Neural cell (in vitro differentiated cells): ENCODE measurements around the gene IFI6. TPM values are rescaled to one million over a fixed set of nuclear protein-coding genes. Genes with fewer than 3 reads are reported as not detected.

ENCODE experiments used
- H2AFZ ChIP-seq: fragments of 200-600, 300-800 bp; sonication (generic), shearing (Covaris generic); 2 replicates; pipeline ENCODE4 v1.6.0; 2014; ENCODE audit warnings: low read depth, mild to moderate bottlenecking, antibody characterized with exemption, low read length, moderate library complexity
- H3F3A ChIP-seq: fragments of 200-600 bp; shearing (Covaris generic); 2 replicates; pipeline ENCODE4 v1.6.1; 2016; ENCODE audit warnings: mild to moderate bottlenecking, moderate library complexity, mixed read lengths, antibody characterized with exemption, low read length; ENCODE audit not compliant: insufficient read depth, poor library complexity, severe bottlenecking
- H3K27ac ChIP-seq: fragments of 200-600, 300-800 bp; sonication (generic), shearing (Covaris generic); 2 replicates; pipeline ENCODE4 v1.5.1; 2014; ENCODE audit warnings: mild to moderate bottlenecking, low read length, moderate library complexity
- H3K27me3 ChIP-seq: fragments of 300-800, 200-600 bp; sonication (generic), shearing (Covaris generic); 2 replicates; pipeline ENCODE4 v1.6.0; 2014; ENCODE audit warnings: mild to moderate bottlenecking, low read depth, low read length, moderate library complexity; ENCODE audit not compliant: insufficient read depth
- H3K36me3 ChIP-seq: fragments of 300-800, 200-600 bp; sonication (generic), shearing (Covaris generic); 2 replicates; pipeline ENCODE4 v1.5.1; 2014; ENCODE audit warnings: mild to moderate bottlenecking, antibody characterized with exemption, low read length, moderate library complexity; ENCODE audit not compliant: insufficient read depth
- H3K4me2 ChIP-seq: fragments of 300-800, 200-600 bp; sonication (generic), shearing (Covaris generic); 2 replicates; pipeline ENCODE4 v1.6.0; 2014; ENCODE audit warnings: mild to moderate bottlenecking, low read length
- H3K4me3 ChIP-seq: fragments of 300-800, 200-600 bp; sonication (generic), shearing (Covaris generic); 2 replicates; pipeline ENCODE4 v1.5.1; 2014; ENCODE audit warnings: mild to moderate bottlenecking, low read length, moderate library complexity
- H3K79me2 ChIP-seq: fragments of 200-600 bp; shearing (Covaris generic); replicated peaks from 2 replicates; pipeline ENCODE4 v1.6.0; 2014; ENCODE audit warnings: mild to moderate bottlenecking, low read length, moderate library complexity; ENCODE audit not compliant: insufficient read depth
- H3K9ac ChIP-seq: fragments of 300-800, 200-600 bp; sonication (generic), shearing (Covaris generic); 2 replicates; pipeline ENCODE4 v1.6.1; 2016; ENCODE audit warnings: mild to moderate bottlenecking, low read length, mixed read lengths
- H3K9me2 ChIP-seq: fragments of 200-600 bp; shearing (Covaris generic); 2 replicates; pipeline ENCODE4 v1.6.1; 2016; ENCODE audit warnings: mild to moderate bottlenecking, low read length, mixed read lengths; ENCODE audit not compliant: insufficient read depth
- H3K9me3 ChIP-seq: fragments of 200-600, 300-800 bp; sonication (generic), shearing (Covaris generic); 2 replicates; pipeline ENCODE4 v1.6.1; 2016; ENCODE audit warnings: mild to moderate bottlenecking, mixed run types, low read length, moderate library complexity, mixed read lengths
- H4K20me1 ChIP-seq: fragments of 200-600 bp; shearing (Covaris generic); 2 replicates; pipeline ENCODE4 v1.6.1; 2016; ENCODE audit warnings: mild to moderate bottlenecking, mixed run types; ENCODE audit not compliant: insufficient read depth
- EP300 ChIP-seq: fragments of 450-650 bp; conservative IDR thresholded peaks from 2 replicates; pipeline ENCODE4 v1.6.1; 2014; ENCODE audit warnings: antibody characterized with exemption, mild to moderate bottlenecking, moderate library complexity; ENCODE audit not compliant: poor library complexity, severe bottlenecking
- EZH2 ChIP-seq: fragments of 200-600, 300-800 bp; shearing (Covaris generic), sonication (generic); IDR thresholded peaks from 2 replicates; pipeline ENCODE4 v1.6.1; 2014; ENCODE audit warnings: antibody characterized with exemption, low read length, borderline replicate concordance, mild to moderate bottlenecking; ENCODE audit not compliant: insufficient read depth, poor library complexity, severe bottlenecking
- MXI1 ChIP-seq: fragments of 450-650 bp; conservative IDR thresholded peaks from 2 replicates; pipeline ENCODE4 v1.6.1; 2014; ENCODE audit warnings: antibody characterized with exemption, mild to moderate bottlenecking; ENCODE audit not compliant: poor library complexity, severe bottlenecking
- POLR2AphosphoS5 ChIP-seq: IDR thresholded peaks from 2 replicates; pipeline ENCODE4 v1.6.1; 2012
- RAD21 ChIP-seq: fragments of 450-650 bp; conservative IDR thresholded peaks from 2 replicates; pipeline ENCODE4 v1.6.1; 2014; ENCODE audit warnings: antibody characterized with exemption, mild to moderate bottlenecking, moderate library complexity
- SMC3 ChIP-seq: fragments of 450-650 bp; conservative IDR thresholded peaks from 2 replicates; pipeline ENCODE4 v1.6.1; 2014; ENCODE audit warnings: antibody characterized with exemption, mild to moderate bottlenecking, moderate library complexity; ENCODE audit not compliant: poor library complexity
- TAF1 ChIP-seq: IDR thresholded peaks from 2 replicates; pipeline ENCODE4 v1.6.1; 2012; ENCODE audit warnings: low read depth
- polyA plus RNA-seq: library from polyadenylated mRNA; depleted of rRNA; stranded (reverse); fragments of >200 nt; gene quantifications from 2 replicates; pipeline ENCODE4 v1.2.3, GENCODE V29; 2014
- TF ChIP-seq, protein P1 (sequence below): IDR thresholded peaks from 2 replicates; pipeline ENCODE4 v1.6.1; 2012; ENCODE audit warnings: borderline replicate concordance
- TF ChIP-seq, protein P2 (sequence below): fragments of 450-650 bp; IDR thresholded peaks from 2 replicates; pipeline ENCODE4 v1.5.1; 2014; ENCODE audit warnings: antibody characterized with exemption, mild to moderate bottlenecking, moderate library complexity; ENCODE audit not compliant: poor library complexity, severe bottlenecking

IFI6 gene
- polyA plus RNA-seq, 1 donor from 2014 or later, result 0.35 TPM

DNA sequence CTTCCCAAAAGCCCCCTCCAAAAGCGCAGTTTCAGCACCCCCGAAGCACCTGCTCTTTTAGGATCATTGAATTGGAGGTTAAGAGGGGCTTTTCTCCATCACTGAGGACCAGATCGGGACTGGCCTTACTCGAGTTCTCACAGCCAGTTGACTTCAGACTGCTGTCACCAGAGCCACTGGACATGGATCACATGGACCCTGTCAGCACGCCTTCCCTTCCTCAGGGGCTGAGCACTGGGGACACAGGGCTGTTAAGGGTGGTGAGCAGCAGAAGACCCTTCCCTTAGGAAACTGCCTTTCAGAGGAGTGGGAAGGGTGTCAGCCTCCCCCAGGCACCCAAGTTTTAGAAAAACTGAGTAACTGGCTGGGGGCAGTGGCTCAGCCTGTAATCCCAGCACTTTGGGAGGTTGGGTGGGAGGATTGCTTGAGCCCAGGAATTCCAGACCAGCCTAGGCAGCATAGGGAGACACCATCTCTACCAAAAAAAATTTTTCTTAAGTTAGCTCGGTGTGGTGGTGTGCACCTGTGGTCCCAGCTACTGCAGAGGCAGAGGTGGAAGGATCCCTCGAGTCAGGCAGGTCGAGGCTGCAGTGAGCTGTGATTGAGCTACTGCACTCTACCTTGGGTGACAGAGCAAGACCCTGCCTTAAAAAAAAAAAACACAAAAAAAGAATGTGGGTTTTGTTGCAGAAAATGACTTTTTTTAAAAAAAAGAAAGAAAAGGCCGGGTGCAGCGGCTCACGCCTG, 36.4 kb downstream of the IFI6 start:
- H3K27me3 ChIP-seq, result peaks cover 35% of the 10 kb centered on the region
- no peak overlapping the region for H3K27ac ChIP-seq

DNA sequence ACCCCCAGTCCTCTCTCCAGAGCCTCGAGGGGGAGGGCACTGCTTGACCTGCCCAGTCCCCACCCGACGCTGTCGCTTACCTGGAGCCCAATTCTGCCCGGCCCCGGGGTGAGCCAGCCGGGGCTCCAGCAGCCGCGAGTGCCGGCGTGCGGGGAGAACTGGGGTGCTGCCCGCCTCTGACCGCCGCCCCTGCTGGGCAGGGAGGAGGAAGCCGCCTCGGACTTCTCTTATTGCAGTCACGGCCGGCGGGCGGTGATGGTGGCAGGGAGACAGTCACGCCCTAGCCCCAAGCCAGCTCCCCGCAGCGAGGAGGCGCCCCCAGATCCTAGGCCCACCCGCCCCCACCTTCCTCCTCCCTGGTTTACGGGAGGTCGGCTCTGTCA, 37.0 kb downstream of the IFI6 start, which contains the start of gene FGR:
Gene FGR (minus strand): TSS at position 201 of the 383 bp plus-strand sequence. CDS start 11,269 bp downstream, outside the sequence.
- no peaks in the 10 kb centered on the region for H3K9me2 ChIP-seq
- H3K9me3 ChIP-seq, result no peaks in the 10 kb centered on the region
- H3K79me2 ChIP-seq, result no peaks in the 10 kb centered on the region
- H3K27ac ChIP-seq, result no peak within 1 kb of the TSS
- no peaks in the 10 kb centered on the region for H4K20me1 ChIP-seq
- H3K4me3 ChIP-seq, result peak within 1 kb of the TSS; percentile 35
- no peak within 1 kb of the TSS for H2AFZ ChIP-seq
- TF ChIP-seq MXI1 (no peak), TAF1 (no peak), POLR2AphosphoS5 (no peak), EP300 (no peak), EZH2 (no peak), SMC3 (no peak), RAD21 (no peak)
- TF ChIP-seq, protein P1, sequence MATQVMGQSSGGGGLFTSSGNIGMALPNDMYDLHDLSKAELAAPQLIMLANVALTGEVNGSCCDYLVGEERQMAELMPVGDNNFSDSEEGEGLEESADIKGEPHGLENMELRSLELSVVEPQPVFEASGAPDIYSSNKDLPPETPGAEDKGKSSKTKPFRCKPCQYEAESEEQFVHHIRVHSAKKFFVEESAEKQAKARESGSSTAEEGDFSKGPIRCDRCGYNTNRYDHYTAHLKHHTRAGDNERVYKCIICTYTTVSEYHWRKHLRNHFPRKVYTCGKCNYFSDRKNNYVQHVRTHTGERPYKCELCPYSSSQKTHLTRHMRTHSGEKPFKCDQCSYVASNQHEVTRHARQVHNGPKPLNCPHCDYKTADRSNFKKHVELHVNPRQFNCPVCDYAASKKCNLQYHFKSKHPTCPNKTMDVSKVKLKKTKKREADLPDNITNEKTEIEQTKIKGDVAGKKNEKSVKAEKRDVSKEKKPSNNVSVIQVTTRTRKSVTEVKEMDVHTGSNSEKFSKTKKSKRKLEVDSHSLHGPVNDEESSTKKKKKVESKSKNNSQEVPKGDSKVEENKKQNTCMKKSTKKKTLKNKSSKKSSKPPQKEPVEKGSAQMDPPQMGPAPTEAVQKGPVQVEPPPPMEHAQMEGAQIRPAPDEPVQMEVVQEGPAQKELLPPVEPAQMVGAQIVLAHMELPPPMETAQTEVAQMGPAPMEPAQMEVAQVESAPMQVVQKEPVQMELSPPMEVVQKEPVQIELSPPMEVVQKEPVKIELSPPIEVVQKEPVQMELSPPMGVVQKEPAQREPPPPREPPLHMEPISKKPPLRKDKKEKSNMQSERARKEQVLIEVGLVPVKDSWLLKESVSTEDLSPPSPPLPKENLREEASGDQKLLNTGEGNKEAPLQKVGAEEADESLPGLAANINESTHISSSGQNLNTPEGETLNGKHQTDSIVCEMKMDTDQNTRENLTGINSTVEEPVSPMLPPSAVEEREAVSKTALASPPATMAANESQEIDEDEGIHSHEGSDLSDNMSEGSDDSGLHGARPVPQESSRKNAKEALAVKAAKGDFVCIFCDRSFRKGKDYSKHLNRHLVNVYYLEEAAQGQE, result no peak
- TF ChIP-seq, protein P2, sequence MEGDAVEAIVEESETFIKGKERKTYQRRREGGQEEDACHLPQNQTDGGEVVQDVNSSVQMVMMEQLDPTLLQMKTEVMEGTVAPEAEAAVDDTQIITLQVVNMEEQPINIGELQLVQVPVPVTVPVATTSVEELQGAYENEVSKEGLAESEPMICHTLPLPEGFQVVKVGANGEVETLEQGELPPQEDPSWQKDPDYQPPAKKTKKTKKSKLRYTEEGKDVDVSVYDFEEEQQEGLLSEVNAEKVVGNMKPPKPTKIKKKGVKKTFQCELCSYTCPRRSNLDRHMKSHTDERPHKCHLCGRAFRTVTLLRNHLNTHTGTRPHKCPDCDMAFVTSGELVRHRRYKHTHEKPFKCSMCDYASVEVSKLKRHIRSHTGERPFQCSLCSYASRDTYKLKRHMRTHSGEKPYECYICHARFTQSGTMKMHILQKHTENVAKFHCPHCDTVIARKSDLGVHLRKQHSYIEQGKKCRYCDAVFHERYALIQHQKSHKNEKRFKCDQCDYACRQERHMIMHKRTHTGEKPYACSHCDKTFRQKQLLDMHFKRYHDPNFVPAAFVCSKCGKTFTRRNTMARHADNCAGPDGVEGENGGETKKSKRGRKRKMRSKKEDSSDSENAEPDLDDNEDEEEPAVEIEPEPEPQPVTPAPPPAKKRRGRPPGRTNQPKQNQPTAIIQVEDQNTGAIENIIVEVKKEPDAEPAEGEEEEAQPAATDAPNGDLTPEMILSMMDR, result no peak
- no peaks in the 10 kb centered on the region for H3K36me3 ChIP-seq
- no peaks in the 10 kb centered on the region for H3F3A ChIP-seq
- H3K27me3 ChIP-seq, result peaks cover 35% of the 10 kb centered on the region
- H3K9ac ChIP-seq, result no peak within 1 kb of the TSS
- H3K4me2 ChIP-seq, result no peak within 1 kb of the TSS

More for the DNA sequence above, 36.4 kb downstream of the IFI6 start:
- H2AFZ ChIP-seq, result no peak overlapping the region
- H3K4me3 ChIP-seq, result no peak overlapping the region
- no peak overlapping the region for H3K9ac ChIP-seq
- no peaks in the 10 kb centered on the region for H3K9me2 ChIP-seq
- no peaks in the 10 kb centered on the region for H3K9me3 ChIP-seq
- H3K36me3 ChIP-seq, result no peaks in the 10 kb centered on the region
- no peak overlapping the region for H3K4me2 ChIP-seq
- H4K20me1 ChIP-seq, result no peaks in the 10 kb centered on the region
- H3K79me2 ChIP-seq, result no peaks in the 10 kb centered on the region
- TF ChIP-seq, protein P2, result no peak
- no peak for TF ChIP-seq EZH2
- no peak for TF ChIP-seq POLR2AphosphoS5
- no peak for TF ChIP-seq TAF1
- TF ChIP-seq, protein P1, result no peak
- TF ChIP-seq RAD21, result no peak
- H3F3A ChIP-seq, result no peaks in the 10 kb centered on the region
